ENCODE results near the gene EXOC2. TPM values are rescaled to one million over a fixed set of nuclear protein-coding genes. Genes with fewer than 3 reads are reported as not detected.

EXOC2 gene
- total and polyA plus RNA-seq, 2 of the 13 experiments (the other 11 are each of a cell fraction or from before 2014, with no cell fraction given), result 12.6 to 22.9 TPM

DNA sequence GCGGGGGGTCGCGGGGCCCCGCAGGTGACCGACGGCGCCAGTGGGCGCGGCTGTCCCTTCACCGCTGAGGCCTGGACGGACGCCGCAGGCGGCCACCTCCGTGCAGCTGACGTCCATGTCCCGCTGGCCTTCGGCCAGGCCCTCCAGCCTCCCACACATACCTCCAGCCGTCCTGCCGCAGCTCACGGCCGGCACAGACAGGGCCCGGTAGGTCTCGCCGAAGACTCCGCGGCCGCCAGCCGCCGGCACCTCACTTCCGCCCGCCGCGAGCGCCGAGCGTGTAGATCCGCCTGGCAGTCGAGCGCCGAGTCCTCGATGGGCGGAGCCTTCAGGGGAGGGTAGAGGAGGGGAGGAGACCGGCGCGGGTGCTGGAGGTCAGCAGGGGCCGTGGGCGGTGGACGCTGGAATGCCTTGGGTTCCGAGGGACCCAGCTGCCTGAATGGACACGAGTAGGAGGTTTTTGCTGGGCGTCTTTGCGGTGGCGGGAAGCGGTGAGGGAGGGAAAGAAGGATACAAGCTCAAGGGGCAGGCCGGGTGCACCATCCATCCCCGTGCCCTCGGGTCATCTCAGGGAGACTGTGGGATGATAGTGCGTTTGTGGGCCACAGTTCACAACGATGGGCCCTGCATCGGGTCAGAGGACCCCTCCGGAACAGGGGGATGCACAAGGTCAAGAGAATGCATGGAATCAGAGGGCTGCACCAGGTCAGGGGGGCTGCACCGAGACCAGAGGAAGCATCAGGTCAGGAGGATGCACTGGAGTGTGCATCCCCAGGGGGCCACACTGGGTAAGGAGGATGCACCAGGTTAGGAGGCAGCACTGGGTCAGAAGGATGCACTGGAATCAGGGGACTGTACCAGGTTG lies at the start of gene EXOC2 (continued):
- TF ChIP-seq NFIB (CRISPR knock-in tag; IDR thresholded peaks at IDR 0.05; ENCODE audit: borderline replicate concordance) (no peak), RBAK (CRISPR knock-in tag; IDR thresholded peaks at IDR 0.05) (no peak), ZNF367 (CRISPR knock-in tag; IDR thresholded peaks at IDR 0.05; ENCODE audit: borderline replicate concordance) (no peak), ZNF768 (CRISPR knock-in tag; IDR thresholded peaks at IDR 0.05) (peak; percentile 86), GABPA (IDR thresholded peaks at IDR 0.05; ENCODE audit: low read depth, low read length) (peak; percentile 94), GABPA (CRISPR knock-in tag; IDR thresholded peaks at IDR 0.05; ENCODE audit: low read depth) (peak; percentile 91), SKI (IDR thresholded peaks at IDR 0.05; ENCODE audit: partially characterized antibody) (peak; percentile 98), SIN3B (IDR thresholded peaks at IDR 0.05; ENCODE audit: low read length) (peak; percentile 70; the same call in 1 of the 2 replicates), GTF3A (CRISPR knock-in tag; conservative IDR thresholded peaks at IDR 0.05) (no peak), POGZ (CRISPR knock-in tag; IDR thresholded peaks at IDR 0.05) (peak; percentile 92), NFIC (IDR thresholded peaks at IDR 0.05; ENCODE audit: low read length) (no peak), KLF6 (CRISPR knock-in tag; IDR thresholded peaks at IDR 0.05) (peak; percentile 95; the same call in 1 of the 2 replicates), SPEN (CRISPR knock-in tag; IDR thresholded peaks at IDR 0.05; ENCODE audit: low read depth) (peak; percentile 98), NONO (IDR thresholded peaks at IDR 0.05) (no peak), NONO (CRISPR knock-in tag; conservative IDR thresholded peaks at IDR 0.05) (peak; percentile 99), GATAD1 (CRISPR knock-in tag; IDR thresholded peaks at IDR 0.05) (peak; percentile 96), ZNF839 (CRISPR knock-in tag; IDR thresholded peaks at IDR 0.05; ENCODE audit: borderline replicate concordance) (0 out of 2 replicates have a peak, but pooled peaks have one; percentile 24), KDM1A (CRISPR knock-in tag; IDR thresholded peaks at IDR 0.05) (peak; percentile 87; the same call in 1 of the 2 replicates)
- TF ChIP-seq, protein P1, sequence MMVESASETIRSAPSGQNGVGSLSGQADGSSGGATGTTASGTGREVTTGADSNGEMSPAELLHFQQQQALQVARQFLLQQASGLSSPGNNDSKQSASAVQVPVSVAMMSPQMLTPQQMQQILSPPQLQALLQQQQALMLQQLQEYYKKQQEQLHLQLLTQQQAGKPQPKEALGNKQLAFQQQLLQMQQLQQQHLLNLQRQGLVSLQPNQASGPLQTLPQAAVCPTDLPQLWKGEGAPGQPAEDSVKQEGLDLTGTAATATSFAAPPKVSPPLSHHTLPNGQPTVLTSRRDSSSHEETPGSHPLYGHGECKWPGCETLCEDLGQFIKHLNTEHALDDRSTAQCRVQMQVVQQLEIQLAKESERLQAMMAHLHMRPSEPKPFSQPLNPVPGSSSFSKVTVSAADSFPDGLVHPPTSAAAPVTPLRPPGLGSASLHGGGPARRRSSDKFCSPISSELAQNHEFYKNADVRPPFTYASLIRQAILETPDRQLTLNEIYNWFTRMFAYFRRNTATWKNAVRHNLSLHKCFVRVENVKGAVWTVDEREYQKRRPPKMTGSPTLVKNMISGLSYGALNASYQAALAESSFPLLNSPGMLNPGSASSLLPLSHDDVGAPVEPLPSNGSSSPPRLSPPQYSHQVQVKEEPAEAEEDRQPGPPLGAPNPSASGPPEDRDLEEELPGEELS (CRISPR knock-in tag; IDR thresholded peaks at IDR 0.05), result peak; percentile 42; the same call in 1 of the 2 replicates
- TF ChIP-seq, protein P2, sequence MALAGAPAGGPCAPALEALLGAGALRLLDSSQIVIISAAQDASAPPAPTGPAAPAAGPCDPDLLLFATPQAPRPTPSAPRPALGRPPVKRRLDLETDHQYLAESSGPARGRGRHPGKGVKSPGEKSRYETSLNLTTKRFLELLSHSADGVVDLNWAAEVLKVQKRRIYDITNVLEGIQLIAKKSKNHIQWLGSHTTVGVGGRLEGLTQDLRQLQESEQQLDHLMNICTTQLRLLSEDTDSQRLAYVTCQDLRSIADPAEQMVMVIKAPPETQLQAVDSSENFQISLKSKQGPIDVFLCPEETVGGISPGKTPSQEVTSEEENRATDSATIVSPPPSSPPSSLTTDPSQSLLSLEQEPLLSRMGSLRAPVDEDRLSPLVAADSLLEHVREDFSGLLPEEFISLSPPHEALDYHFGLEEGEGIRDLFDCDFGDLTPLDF (CRISPR knock-in tag; IDR thresholded peaks at IDR 0.05), result peak; percentile 46; the same call in 1 of the 2 replicates
- TF ChIP-seq, protein P3, sequence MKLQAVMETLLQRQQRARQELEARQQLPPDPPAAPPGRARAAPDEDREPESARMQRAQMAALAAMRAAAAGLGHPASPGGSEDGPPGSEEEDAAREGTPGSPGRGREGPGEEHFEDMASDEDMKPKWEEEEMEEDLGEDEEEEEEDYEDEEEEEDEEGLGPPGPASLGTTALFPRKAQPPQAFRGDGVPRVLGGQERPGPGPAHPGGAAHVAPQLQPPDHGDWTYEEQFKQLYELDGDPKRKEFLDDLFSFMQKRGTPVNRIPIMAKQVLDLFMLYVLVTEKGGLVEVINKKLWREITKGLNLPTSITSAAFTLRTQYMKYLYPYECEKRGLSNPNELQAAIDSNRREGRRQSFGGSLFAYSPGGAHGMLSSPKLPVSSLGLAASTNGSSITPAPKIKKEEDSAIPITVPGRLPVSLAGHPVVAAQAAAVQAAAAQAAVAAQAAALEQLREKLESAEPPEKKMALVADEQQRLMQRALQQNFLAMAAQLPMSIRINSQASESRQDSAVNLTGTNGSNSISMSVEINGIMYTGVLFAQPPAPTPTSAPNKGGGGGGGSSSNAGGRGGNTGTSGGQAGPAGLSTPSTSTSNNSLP (IDR thresholded peaks at IDR 0.05; ENCODE audit: low read depth, low read length), result peak; percentile 69; the same call in 1 of the 2 replicates
- TF ChIP-seq, protein P4, sequence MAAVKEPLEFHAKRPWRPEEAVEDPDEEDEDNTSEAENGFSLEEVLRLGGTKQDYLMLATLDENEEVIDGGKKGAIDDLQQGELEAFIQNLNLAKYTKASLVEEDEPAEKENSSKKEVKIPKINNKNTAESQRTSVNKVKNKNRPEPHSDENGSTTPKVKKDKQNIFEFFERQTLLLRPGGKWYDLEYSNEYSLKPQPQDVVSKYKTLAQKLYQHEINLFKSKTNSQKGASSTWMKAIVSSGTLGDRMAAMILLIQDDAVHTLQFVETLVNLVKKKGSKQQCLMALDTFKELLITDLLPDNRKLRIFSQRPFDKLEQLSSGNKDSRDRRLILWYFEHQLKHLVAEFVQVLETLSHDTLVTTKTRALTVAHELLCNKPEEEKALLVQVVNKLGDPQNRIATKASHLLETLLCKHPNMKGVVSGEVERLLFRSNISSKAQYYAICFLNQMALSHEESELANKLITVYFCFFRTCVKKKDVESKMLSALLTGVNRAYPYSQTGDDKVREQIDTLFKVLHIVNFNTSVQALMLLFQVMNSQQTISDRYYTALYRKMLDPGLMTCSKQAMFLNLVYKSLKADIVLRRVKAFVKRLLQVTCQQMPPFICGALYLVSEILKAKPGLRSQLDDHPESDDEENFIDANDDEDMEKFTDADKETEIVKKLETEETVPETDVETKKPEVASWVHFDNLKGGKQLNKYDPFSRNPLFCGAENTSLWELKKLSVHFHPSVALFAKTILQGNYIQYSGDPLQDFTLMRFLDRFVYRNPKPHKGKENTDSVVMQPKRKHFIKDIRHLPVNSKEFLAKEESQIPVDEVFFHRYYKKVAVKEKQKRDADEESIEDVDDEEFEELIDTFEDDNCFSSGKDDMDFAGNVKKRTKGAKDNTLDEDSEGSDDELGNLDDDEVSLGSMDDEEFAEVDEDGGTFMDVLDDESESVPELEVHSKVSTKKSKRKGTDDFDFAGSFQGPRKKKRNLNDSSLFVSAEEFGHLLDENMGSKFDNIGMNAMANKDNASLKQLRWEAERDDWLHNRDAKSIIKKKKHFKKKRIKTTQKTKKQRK (IDR thresholded peaks at IDR 0.05; ENCODE audit: low read length), result no peak

Measured in HepG2 (cell line).